Smooth muscle cell (in vitro differentiated cells): ENCODE data around the gene LMLN. TPM values are rescaled to one million over a fixed set of nuclear protein-coding genes. Genes with fewer than 3 reads are reported as not detected.
"Not testable (repeated sequence)": the region's sequence is repeated elsewhere in the genome, so short reads cannot be mapped to it uniquely, and the experiment has no call there.

Experiments used
- DNase-seq: peaks from one replicate; lab custom pipeline; 2025; ENCODE audit not compliant: unreplicated experiment; lab: John Stamatoyannopoulos, UW
- H2AFZ ChIP-seq: fragments of 200-600 bp; sonication (generic); 2 replicates; pipeline ENCODE4 v1.6.0; 2016; ENCODE audit warnings: antibody characterized with exemption, low read depth, mild to moderate bottlenecking
- H3F3A ChIP-seq: fragments of 200-600 bp; sonication (generic); 2 replicates; pipeline ENCODE4 v1.6.0; 2017; ENCODE audit warnings: antibody characterized with exemption, low read depth
- H3K27ac ChIP-seq: fragments of 200-600 bp; sonication (generic); 2 replicates; pipeline ENCODE4 v1.5.1; 2016; ENCODE audit warnings: low read depth, mild to moderate bottlenecking
- H3K27me3 ChIP-seq: fragments of 200-600 bp; sonication (generic); 2 replicates; pipeline ENCODE4 v1.6.1; 2016; ENCODE audit warnings: low read depth, mild to moderate bottlenecking
- H3K36me3 ChIP-seq: fragments of 200-600 bp; sonication (generic); 2 replicates; pipeline ENCODE4 v1.5.1; 2016; ENCODE audit warnings: low read depth
- H3K4me1 ChIP-seq: fragments of 200-600 bp; sonication (generic); 2 replicates; pipeline ENCODE4 v1.5.1; 2016; ENCODE audit warnings: low read depth
- H3K4me2 ChIP-seq: fragments of 200-600 bp; sonication (generic); 2 replicates; pipeline ENCODE4 v1.6.0; 2016; ENCODE audit warnings: mild to moderate bottlenecking
- H3K4me3 ChIP-seq: fragments of 200-600 bp; sonication (generic); 2 replicates; pipeline ENCODE4 v1.5.1; 2016; ENCODE audit warnings: mild to moderate bottlenecking
- H3K79me2 ChIP-seq: fragments of 200-600 bp; sonication (generic); 2 replicates; pipeline ENCODE4 v1.6.0; 2016; ENCODE audit warnings: low read depth, mild to moderate bottlenecking
- H3K9ac ChIP-seq: fragments of 200-600 bp; sonication (generic); 2 replicates; pipeline ENCODE4 v1.6.0; 2016; ENCODE audit warnings: low read depth
- H3K9me3 ChIP-seq: fragments of 200-600 bp; sonication (generic); replicated peaks from 2 replicates; pipeline ENCODE4 v1.5.1; 2016; ENCODE audit warnings: low read depth
- H4K20me1 ChIP-seq: fragments of 200-600 bp; sonication (generic); 2 replicates; pipeline ENCODE4 v1.6.0; 2016; ENCODE audit warnings: low read depth
- WGBS: methylation state at CpG from one replicate; pipeline ENCODE4 v1.1.7; 2016; ENCODE audit warnings: low lambda C conversion rate; 5-methylcytosine and 5-hydroxymethylcytosine counted together
- polyA plus RNA-seq: library from polyadenylated mRNA; unstranded; fragments of >200 nt; fragmentation: Nextera tagmentation; extraction: Ambion mirVana; gene quantifications from 2 replicates; pipeline ENCODE4 v1.2.1, GENCODE V29; 2016
- total RNA-seq: library from RNA; depleted of rRNA; stranded (reverse); fragments of >200 nt; gene quantifications from 2 replicates; pipeline ENCODE4 v1.2.3, GENCODE V29; 2014
- TF ChIP-seq, protein P1 (sequence below): fragments of 200-600 bp; sonication (generic); IDR thresholded peaks from 2 replicates; pipeline ENCODE4 v1.5.1; 2017; ENCODE audit warnings: borderline replicate concordance, mild to moderate bottlenecking, antibody characterized with exemption; ENCODE audit not compliant: insufficient read depth, poor library complexity, severe bottlenecking

The LMLN gene
- total and polyA plus RNA-seq, 2 experiments from 2014 or later: 2.1 to 7.8 TPM

DNA sequence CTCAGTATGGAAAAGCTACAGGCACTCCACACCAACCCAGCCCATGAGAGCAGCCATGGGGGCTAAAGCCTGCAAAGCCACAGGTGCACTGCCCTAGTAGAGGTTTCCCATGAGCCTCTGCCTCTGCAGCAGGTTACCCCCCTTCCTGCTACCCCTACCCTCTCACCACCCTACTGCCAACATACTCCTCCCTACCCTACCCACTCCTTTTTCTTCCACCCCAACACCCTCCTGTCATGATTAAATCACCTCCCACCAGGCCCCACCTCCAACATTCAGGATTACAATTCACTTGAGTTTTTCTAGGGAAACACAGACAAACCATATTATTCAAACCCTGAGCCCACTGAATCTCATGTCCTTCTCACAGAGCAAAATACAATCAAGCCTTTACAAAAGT lies 88.4 kb downstream of the LMLN start:
- no peaks in the 10 kb centered on the region for H3K79me2 ChIP-seq
- H3K4me1 ChIP-seq: no peaks in the 10 kb centered on the region

DNA sequence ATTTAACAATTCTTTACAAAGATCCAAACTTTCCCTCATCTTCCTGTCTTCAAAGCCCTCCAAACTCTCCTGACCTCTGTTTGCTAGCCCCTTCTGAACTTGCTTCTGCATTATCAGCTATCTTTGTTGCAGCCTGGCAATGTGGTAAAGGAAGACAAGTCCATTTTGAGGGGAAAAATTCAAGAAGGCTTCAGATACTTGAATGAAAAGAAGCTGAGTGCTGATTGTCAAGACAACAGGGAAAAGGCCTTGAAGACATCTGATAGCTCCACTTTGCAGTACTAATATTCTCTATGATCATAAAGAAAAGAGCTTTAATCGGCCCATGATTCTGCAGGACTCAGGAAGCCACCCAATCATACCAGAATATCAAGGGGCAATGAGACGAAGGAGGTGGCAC lies 91.8 kb downstream of the LMLN start:
- TF ChIP-seq, protein P1, sequence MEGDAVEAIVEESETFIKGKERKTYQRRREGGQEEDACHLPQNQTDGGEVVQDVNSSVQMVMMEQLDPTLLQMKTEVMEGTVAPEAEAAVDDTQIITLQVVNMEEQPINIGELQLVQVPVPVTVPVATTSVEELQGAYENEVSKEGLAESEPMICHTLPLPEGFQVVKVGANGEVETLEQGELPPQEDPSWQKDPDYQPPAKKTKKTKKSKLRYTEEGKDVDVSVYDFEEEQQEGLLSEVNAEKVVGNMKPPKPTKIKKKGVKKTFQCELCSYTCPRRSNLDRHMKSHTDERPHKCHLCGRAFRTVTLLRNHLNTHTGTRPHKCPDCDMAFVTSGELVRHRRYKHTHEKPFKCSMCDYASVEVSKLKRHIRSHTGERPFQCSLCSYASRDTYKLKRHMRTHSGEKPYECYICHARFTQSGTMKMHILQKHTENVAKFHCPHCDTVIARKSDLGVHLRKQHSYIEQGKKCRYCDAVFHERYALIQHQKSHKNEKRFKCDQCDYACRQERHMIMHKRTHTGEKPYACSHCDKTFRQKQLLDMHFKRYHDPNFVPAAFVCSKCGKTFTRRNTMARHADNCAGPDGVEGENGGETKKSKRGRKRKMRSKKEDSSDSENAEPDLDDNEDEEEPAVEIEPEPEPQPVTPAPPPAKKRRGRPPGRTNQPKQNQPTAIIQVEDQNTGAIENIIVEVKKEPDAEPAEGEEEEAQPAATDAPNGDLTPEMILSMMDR: no peak
- Histone ChIP-seq H3K4me3 (no peak overlapping the region), H3K36me3 (no peaks in the 10 kb centered on the region), H3K27me3 (no peaks in the 10 kb centered on the region), H3F3A (no peaks in the 10 kb centered on the region), H3K27ac (no peak overlapping the region), H2AFZ (no peak overlapping the region), H3K9ac (no peak overlapping the region), H3K4me1 (no peaks in the 10 kb centered on the region), H3K9me3 (no peaks in the 10 kb centered on the region), H3K4me2 (no peak overlapping the region), H3K79me2 (no peaks in the 10 kb centered on the region), H4K20me1 (no peaks in the 10 kb centered on the region)
- WGBS: 90% methylated on average over 2 of the region's 2 CpGs
- DNase-seq: no peak

More for the DNA sequence above, 88.4 kb downstream of the LMLN start:
- TF ChIP-seq, protein P1: no peak
- no peak for DNase-seq
- Histone ChIP-seq H3K9me3 (no peaks in the 10 kb centered on the region), H3F3A (no peaks in the 10 kb centered on the region), H3K9ac (no peak overlapping the region), H3K4me3 (no peak overlapping the region), H2AFZ (no peak overlapping the region), H3K27ac (no peak overlapping the region), H3K4me2 (no peak overlapping the region), H3K27me3 (no peaks in the 10 kb centered on the region), H3K36me3 (no peaks in the 10 kb centered on the region), H4K20me1 (no peaks in the 10 kb centered on the region)

DNA sequence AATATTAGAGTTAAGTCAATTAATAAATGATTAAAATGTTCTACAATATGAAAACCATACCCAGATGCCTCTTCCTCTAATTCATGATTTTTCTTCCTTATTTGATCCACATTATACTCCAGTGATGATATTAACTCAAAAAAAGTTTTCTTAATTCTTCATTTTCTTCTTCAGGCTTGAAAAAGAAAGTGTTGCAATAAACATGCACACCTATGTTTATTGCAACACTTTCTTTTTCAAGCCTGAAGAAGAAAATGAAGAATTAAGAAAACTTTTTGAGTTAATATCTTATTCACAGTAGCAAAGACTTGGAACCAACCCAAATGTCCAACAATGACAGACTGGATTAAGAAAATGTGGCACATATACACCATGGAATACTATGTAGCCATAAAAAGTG lies 93.4 kb downstream of the LMLN start:
- not testable (repeated sequence) for H3K9me3 ChIP-seq, H3K27ac ChIP-seq, H3F3A ChIP-seq, H3K36me3 ChIP-seq, H2AFZ ChIP-seq, H3K4me1 ChIP-seq, H3K4me2 ChIP-seq, H3K79me2 ChIP-seq, H3K4me3 ChIP-seq, DNase-seq, H3K9ac ChIP-seq, H4K20me1 ChIP-seq
- H3K27me3 ChIP-seq: peaks cover 15% of the 10 kb centered on the region

DNA sequence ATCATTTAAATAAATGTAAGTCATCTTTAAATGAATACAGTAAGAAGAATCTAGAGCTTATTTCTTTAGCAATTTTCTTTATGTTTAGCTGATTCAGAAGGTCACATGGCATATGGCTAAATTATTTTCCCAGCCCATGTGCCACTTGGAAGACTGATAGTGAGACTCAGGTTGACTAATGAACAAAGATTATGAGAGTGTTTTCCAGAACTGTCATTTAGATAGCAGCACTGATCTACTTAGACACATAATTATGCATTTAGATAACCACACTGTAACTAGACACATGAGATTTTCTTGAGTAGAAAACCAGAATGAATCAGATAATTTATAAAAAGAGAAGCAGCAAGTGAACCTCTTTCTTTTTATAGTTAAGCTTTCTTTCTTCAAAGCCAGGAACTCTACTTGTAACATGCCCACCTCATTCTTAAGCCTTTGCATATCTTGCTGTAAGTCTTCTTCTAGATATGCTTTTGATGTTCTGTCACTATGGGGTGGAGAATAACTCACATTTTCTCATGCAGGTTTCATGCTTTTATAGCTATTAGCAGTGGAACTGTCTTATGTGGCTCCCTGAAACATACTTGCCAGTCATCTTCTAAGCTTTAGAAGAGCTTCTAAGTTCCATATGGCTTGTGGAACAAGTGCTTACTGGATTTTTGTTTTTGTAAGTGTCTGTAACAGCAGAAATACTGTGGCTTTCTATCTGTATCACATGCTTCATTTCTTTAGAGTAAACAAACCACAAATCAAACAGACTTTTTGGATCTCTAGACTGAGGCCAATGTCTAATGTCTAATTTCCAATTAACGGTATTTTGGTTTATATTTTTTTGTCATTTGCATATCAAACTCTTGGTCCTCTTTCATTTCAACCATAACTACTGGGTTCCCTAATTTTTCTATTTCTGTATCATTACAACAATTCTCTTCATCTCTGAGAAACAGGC lies 101.4 kb downstream of the LMLN start:
- TF ChIP-seq, protein P1: no peak
- Histone ChIP-seq H3K27me3 (peaks cover 68% of the 10 kb centered on the region), H4K20me1 (no peaks in the 10 kb centered on the region), H3K4me3 (no peak overlapping the region), H3K27ac (no peak overlapping the region), H3K9me3 (no peaks in the 10 kb centered on the region), H3K4me2 (no peak overlapping the region), H3K9ac (no peak overlapping the region), H2AFZ (no peak overlapping the region), H3K79me2 (no peaks in the 10 kb centered on the region), H3K4me1 (no peaks in the 10 kb centered on the region), H3K36me3 (no peaks in the 10 kb centered on the region), H3F3A (no peaks in the 10 kb centered on the region)
- 77% methylated on average over 1 of the region's 1 CpG for WGBS
- no peak for DNase-seq
